Vagina (tissue), 2 donors: Measurements from ENCODE around the gene METTL13.

Experiments
- CTCF ChIP-seq, 3 experiments: fragments of 450-650 bp in 2 of 3; fragments of 200-600 bp in 1 of 3; sonication (generic) in 1 of 3; IDR thresholded peaks; one replicate each; pipeline ENCODE4 v1.5.1; 2017 to 2019; ENCODE audit warnings: antibody characterized with exemption in 3 of 3, mild to moderate bottlenecking in 2 of 3, moderate library complexity in 2 of 3
- POLR2A ChIP-seq, 2 donors: fragments of 450-650 bp; IDR thresholded peaks; one replicate each; pipeline ENCODE4 v1.6.1; 2017; ENCODE audit warnings: antibody characterized with exemption in 2 of 2, mild to moderate bottlenecking in 2 of 2, moderate library complexity in 2 of 2
- POLR2AphosphoS5 ChIP-seq, 2 donors: sonication (generic); formaldehyde crosslinking; IDR thresholded peaks; one replicate each; pipeline ENCODE4 v1.9.0; 2017; ENCODE audit warnings: antibody characterized with exemption in 2 of 2, mild to moderate bottlenecking in 2 of 2, low read depth in 1 of 2; ENCODE audit not compliant: insufficient read depth in 1 of 2

GRCh38 chr1:171826973-171827372 lies 45.5 kb downstream of the METTL13 start:
- TF ChIP-seq CTCF (IDR thresholded peaks at IDR 0.05), result no peak
- TF ChIP-seq POLR2A (IDR thresholded peaks at IDR 0.05), result no peak
- no peak for TF ChIP-seq POLR2AphosphoS5 (IDR thresholded peaks at IDR 0.05; ENCODE audit: insufficient read depth in 1 of 2, low read depth in 1 of 2)
